ENCODE data around the gene CHAT. TPM values are rescaled to one million over a fixed set of nuclear protein-coding genes. Genes with fewer than 3 reads are reported as not detected.

CHAT gene
- total RNA-seq, 2 donors from 2014 or later, result 0.16 to 1.2 TPM

DNA sequence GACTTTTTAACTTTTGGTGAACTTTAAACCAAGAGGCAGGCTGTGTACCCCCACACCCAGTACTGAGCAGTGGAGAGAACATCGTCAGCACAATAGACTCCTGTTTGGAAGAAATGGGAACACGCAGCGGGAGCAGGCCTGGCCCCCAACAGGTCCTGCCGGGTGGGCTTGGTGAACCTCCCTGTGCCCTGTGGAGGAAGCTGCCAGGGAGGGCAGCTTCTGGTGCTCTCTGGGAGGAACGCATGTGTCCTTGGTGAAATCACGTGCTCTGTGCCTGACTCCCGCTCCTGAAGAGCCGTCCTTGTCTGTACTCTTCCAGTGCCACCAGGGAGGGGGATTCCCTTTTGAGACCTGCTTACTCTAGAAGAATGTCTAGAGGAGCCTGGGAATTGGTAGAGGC, 31.6 kb downstream of the CHAT start:
- Histone ChIP-seq H3K4me1 (no peaks in the 10 kb centered on the region), H3K9me3 (no peaks in the 10 kb centered on the region), H3K27ac (no peak overlapping the region), H3K4me3 (no peak overlapping the region), H3K36me3 (no peaks in the 10 kb centered on the region), H3K9ac (ENCODE audit: low read depth in 2 of 2, low read length in 2 of 2) (no peak overlapping the region), H3K27me3 (no peaks in the 10 kb centered on the region)
- TF ChIP-seq, protein P1, sequence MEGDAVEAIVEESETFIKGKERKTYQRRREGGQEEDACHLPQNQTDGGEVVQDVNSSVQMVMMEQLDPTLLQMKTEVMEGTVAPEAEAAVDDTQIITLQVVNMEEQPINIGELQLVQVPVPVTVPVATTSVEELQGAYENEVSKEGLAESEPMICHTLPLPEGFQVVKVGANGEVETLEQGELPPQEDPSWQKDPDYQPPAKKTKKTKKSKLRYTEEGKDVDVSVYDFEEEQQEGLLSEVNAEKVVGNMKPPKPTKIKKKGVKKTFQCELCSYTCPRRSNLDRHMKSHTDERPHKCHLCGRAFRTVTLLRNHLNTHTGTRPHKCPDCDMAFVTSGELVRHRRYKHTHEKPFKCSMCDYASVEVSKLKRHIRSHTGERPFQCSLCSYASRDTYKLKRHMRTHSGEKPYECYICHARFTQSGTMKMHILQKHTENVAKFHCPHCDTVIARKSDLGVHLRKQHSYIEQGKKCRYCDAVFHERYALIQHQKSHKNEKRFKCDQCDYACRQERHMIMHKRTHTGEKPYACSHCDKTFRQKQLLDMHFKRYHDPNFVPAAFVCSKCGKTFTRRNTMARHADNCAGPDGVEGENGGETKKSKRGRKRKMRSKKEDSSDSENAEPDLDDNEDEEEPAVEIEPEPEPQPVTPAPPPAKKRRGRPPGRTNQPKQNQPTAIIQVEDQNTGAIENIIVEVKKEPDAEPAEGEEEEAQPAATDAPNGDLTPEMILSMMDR (IDR thresholded peaks at IDR 0.05), result no peak
- intact Hi-C loops (cut with DNase I), result no loop called here
- no peak for DNase-seq

DNA sequence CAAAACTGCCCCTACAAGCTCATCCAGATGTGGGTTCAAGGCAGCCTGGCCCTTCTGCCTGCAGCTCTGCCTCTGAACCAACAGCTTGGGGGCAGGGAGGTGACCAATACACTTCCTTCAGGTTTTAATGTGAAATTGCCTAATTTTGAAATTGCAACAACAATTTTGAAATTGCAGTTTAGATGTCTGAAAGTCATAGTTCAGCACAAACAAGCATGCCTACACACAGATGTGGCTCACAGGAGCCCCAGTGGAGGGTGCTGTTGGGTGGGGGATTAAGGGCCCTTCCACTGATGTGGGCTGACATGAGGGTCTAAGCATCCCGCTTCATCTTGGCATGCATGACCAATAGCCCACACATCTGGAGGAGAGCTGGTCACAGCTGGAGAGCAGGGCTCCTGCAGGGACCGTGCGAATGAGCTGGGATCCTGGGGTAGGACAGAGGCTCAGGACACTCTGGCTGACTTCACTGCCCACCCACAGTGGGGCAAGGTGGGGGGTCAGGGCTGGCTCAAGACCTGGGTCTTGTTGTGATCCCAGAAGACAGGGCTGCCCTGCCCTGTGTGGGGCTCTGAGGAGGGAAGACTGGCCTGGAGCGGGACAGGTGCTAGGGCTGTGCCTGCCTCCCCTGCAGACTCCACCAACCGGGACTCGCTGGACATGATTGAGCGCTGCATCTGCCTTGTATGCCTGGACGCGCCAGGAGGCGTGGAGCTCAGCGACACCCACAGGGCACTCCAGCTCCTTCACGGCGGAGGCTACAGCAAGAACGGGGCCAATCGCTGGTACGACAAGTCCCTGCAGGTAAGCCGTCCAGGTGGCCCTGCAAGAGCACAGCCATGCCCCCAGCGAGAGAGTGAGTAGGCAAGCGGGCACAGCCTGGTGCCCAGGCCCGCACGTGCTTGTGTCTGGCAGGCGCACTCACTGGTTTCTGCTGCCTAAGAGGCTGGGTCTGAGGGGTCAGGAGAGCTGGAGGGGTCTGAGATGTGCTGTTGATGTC, 32.3 kb downstream of the CHAT start:
- no peak for DNase-seq
- H3K9me3 ChIP-seq, result no peaks in the 10 kb centered on the region
- H3K27ac ChIP-seq, result no peak overlapping the region
- intact Hi-C loops (cut with DNase I), result no loop called here
- no peak overlapping the region for H3K9ac ChIP-seq (ENCODE audit: low read depth in 2 of 2, low read length in 2 of 2)
- no peaks in the 10 kb centered on the region for H3K4me1 ChIP-seq
- no peak overlapping the region for H3K4me3 ChIP-seq
- H3K27me3 ChIP-seq, result no peaks in the 10 kb centered on the region
- TF ChIP-seq, protein P1 (IDR thresholded peaks at IDR 0.05), result no peak
- H3K36me3 ChIP-seq, result no peaks in the 10 kb centered on the region

DNA sequence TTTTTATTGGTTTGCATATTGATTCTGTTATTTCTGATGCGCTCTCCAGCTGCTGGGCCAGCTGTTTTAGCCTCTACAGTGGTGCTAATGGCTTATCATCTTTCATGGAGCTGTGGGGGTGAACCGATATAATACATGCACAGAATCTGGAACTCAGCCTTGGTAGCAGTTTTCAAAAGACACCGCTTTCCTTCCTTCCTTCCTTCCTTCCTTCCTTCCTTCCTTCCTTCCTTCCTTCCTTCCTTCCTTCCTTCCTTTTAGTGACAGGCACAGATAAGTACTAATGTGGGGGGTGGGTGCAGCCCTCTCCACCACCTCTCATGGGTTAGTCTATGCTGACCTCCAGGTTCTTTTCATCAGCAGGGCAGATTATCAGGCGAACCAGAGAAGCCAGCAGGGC, 33.7 kb downstream of the CHAT start:
- H3K27me3 ChIP-seq, result no peaks in the 10 kb centered on the region
- no peak for DNase-seq
- TF ChIP-seq, protein P1 (IDR thresholded peaks at IDR 0.05), result no peak

DNA sequence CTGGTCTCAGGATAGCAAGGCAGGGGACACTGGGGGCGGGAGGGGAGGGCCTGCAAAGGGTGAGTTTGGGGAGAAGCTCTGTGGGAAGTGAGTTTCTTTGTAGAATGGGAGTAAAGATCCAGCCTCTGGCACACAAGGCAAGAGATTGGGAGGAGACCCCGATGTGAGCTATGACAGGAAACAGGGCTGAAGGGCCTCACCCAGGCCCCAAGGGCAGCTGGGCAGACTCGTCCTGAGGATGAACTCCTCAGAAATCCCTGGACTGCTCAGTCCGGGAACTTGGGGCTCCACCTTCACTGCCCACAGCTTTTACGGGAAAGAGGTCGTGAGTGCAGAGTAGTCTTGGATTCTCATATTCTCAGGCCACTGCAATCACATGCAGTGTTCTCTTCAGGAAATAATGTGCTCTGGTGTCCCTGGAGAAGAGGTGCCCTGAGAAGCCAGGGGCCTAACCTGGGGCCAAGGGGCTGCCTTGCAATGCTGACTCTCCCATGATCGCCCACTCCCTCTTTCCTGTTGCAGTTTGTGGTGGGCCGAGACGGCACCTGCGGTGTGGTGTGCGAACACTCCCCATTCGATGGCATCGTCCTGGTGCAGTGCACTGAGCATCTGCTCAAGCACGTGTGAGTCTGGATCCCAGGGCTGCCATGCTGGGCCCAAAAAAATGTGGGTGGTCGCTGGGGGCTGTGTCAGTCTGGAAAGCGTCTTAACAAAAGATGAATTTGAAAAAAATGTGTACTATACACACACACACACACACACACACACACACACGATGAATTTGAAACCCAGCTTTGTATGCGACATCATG, 34.4 kb downstream of the CHAT start:
- H3K4me1 ChIP-seq, result no peaks in the 10 kb centered on the region
- H3K27me3 ChIP-seq, result no peaks in the 10 kb centered on the region
- DNase-seq, result no peak
- H3K27ac ChIP-seq, result no peak overlapping the region
- no peak overlapping the region for H3K9ac ChIP-seq (ENCODE audit: low read depth in 2 of 2, low read length in 2 of 2)
- H3K9me3 ChIP-seq, result no peaks in the 10 kb centered on the region
- intact Hi-C loops (cut with DNase I), result no loop called here
- no peak overlapping the region for H3K4me3 ChIP-seq
- TF ChIP-seq, protein P1 (IDR thresholded peaks at IDR 0.05), result no peak
- H3K36me3 ChIP-seq, result no peaks in the 10 kb centered on the region

More for the DNA sequence above, 33.7 kb downstream of the CHAT start:
- Histone ChIP-seq H3K9ac (ENCODE audit: low read depth in 2 of 2, low read length in 2 of 2) (no peak overlapping the region), H3K36me3 (no peaks in the 10 kb centered on the region), H3K4me3 (no peak overlapping the region), H3K27ac (no peak overlapping the region), H3K9me3 (no peaks in the 10 kb centered on the region), H3K4me1 (no peaks in the 10 kb centered on the region)
- intact Hi-C loops (cut with DNase I), result no loop called here

DNA sequence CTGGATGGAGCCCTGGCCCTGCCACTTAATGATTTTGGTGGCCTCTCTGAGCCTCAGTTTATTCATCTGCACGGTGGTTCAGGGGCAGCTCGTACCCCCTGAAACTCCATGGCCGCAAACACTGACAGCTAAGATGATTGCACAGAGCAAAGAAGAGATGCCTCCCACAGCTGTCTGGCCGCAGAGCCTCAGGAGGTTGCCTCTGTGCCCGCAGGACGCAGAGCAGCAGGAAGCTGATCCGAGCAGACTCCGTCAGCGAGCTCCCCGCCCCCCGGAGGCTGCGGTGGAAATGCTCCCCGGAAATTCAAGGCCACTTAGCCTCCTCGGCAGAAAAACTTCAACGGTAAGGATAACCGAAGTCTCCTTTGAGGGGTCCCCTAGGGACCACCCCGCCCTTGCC, 35.5 kb downstream of the CHAT start:
- Histone ChIP-seq H3K9me3 (no peaks in the 10 kb centered on the region), H3K4me1 (no peaks in the 10 kb centered on the region), H3K27me3 (no peaks in the 10 kb centered on the region), H3K9ac (ENCODE audit: low read depth in 2 of 2, low read length in 2 of 2) (no peak overlapping the region), H3K27ac (no peak overlapping the region), H3K36me3 (no peaks in the 10 kb centered on the region), H3K4me3 (no peak overlapping the region)
- DNase-seq, result no peak
- TF ChIP-seq, protein P1 (IDR thresholded peaks at IDR 0.05), result no peak
- intact Hi-C loops (cut with DNase I), result no loop called here

Data from colonic mucosa (tissue), 4 donors.